GM19099 (cell line): ENCODE measurements around the gene FGD3.

ENCODE experiments used
- POLR2A ChIP-seq: IDR thresholded peaks from 3 replicates; pipeline ENCODE4 v1.6.1; 2011; ENCODE audit warnings: low read depth; ENCODE audit not compliant: insufficient read length; ENCODE audit errors: extremely low read depth

The FGD3 gene

DNA sequence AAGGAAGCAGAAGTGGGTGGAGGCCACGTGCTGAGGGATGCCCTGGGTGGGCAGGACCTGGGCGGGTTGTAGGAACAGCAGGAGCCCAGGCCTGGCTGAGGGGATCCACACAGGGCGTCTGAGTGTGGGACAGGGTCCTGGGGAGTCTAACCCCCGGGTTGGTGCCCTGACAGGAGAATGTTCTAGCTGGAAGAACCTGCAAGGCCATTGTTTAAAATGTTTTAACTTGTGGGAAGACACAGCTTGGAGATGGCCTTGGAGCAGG lies 77.3 kb downstream of the FGD3 start:
- TF ChIP-seq POLR2A, result no peak

DNA sequence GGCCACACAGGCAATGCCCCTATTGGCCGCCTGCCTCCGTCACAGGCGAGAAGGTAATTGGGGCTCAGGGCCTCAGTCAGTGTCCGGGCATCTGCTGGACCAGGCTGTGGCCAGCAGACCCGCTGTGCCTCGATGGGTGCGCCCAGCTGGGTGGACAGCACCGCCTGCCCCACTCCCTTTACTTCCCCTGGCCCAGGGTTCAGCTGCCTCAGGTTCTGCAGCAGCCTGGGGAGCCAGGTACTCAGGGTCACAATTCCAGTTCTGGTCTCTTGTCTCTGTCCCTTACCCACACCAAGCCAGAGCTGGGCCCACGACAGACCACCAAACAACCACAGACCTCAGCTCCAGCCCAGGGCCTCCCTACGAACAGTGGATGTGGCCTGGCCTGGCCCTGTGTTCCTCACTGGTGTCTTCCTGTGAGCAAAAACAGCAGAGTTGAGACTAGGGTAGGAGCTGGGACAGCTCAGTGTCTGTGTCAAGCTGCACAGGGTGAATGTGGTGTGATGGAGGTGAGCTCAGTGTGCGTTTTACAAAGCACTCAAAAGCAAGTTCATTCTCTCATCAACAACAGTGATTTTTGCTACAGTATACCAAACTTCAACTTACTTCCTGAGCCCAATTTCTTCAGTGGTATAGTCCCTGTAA lies 77.8 kb downstream of the FGD3 start:
- no peak for TF ChIP-seq POLR2A

DNA sequence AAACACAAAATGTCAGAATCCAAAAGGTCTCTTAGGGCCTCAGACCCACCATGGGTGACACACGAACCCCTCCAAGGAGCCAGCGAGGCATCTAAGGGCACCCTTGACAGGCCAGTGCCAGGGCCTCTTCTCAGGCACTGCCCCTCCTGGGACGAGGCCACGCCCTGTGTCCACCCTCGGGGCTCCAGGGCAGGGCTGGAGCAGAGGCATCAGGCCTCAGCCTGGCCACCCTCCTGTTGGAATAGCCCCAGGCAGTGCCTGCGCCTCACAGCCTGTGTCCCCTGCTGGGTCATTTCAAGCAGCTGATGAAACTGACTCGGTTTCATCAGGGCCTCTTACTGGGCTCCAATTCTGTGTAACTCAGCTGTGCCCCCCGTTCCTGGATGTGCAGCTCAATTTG lies 78.4 kb downstream of the FGD3 start:
- no peak for TF ChIP-seq POLR2A

DNA sequence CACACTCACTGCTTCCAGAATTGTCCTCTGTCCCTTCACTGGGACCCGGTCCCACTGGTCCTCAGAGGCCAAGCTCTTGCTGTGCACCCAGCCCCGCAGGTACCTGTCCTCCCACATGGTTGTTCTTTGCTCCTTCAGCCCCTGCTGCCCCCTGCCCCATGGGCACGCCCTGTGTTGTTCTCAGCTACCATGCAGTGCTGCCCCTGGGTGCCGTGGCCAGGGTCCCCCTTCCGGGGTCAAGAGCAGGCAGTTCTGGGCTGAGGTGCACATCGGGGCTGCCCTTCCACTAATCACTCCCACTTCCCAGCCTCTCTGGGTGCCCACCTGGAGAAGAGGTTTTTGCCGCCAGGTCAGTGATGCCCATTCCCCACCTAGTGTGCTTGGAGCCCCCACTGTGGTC lies 79.3 kb downstream of the FGD3 start:
- no peak for TF ChIP-seq POLR2A

DNA sequence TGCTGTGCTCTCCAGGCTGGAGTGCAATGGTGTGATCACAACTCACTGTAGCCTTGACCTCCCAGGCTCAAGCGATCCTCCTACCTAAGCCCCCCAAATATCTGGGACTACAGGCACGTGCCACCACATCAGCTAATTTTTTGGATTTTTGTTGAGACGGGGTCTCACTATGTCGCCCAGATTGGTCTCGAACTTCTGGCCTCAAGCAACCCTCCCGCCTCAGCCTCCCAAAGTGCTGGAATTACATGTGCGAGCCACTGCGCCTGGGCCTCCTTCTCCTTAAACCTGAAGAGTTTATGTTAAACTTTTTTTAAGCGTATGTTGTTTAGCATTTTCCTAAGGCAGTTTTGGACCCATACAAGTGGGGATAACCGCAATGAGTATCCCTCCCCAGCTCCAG lies 80.4 kb downstream of the FGD3 start:
- no peak for TF ChIP-seq POLR2A

DNA sequence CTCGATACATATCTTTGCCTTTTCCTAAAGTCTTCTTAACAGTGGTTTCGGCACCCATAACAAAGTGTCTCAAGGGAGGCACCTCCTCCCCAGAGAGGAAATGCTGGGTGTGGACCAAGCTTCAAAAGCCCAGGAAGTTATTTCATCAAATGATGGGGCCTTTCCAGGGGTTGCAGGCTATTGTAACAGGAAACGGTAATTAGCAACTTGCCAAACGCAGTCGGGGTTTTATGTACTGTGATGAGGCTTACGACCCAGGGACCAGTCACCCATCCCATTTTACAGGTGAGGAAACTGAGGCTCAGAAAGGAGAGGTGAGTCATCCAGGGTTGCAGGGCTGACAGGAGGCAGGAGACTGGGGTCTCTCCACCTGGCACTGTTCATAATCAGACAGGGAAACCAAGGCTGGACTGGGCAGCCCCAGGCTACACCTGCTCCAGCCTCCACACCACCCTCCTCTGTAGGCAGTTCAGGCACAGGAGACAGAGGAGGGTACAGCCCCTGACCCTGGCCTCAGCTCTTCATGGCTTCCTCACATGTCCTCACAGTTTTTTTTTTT lies 81.2 kb downstream of the FGD3 start:
- TF ChIP-seq POLR2A, result no peak

DNA sequence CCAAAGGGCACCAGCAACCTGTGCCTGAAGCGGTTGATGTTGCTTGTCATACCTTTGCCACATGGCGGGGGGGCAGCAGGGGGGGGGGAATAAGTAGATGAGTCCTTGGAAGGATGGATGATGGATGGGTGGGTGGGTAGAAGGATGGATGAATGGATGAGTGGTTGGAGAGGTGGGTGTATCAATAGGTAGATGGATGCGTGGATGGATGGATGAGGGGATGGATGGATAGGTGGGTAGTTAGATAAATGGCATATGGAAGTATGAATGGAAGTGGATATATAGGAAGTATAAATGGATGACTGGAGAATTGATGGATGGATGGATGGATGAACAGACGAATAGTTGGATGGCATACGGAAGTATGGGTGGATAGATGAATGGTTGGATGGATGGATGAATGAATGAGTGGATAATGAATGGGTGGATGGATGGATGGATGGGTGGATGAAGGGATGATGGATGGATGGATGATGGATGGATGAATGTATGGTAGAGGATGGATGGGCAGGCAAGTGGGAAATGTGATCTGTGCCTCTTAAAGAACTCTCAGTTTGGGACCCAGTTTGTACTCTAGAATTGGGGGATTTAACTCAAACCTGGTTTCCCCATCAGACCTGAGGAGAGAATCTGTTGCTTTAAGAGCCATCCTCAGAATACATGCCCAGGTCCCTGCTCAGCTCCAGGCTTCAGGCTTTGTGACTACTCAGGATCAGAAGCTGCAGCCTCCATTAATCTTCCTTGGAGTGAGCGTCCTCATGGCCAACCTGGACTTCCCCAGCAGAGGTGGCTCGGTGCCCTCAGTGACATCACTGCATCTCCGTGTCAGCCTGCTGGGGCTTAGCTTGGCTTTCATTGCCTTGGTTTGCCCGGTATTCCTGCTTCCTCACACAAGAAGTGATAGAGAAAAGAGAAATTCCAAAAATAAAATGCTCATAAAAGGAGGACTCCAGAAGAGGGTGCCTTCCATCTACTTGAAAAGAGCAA lies 83.6 kb downstream of the FGD3 start:
- TF ChIP-seq POLR2A, result no peak

DNA sequence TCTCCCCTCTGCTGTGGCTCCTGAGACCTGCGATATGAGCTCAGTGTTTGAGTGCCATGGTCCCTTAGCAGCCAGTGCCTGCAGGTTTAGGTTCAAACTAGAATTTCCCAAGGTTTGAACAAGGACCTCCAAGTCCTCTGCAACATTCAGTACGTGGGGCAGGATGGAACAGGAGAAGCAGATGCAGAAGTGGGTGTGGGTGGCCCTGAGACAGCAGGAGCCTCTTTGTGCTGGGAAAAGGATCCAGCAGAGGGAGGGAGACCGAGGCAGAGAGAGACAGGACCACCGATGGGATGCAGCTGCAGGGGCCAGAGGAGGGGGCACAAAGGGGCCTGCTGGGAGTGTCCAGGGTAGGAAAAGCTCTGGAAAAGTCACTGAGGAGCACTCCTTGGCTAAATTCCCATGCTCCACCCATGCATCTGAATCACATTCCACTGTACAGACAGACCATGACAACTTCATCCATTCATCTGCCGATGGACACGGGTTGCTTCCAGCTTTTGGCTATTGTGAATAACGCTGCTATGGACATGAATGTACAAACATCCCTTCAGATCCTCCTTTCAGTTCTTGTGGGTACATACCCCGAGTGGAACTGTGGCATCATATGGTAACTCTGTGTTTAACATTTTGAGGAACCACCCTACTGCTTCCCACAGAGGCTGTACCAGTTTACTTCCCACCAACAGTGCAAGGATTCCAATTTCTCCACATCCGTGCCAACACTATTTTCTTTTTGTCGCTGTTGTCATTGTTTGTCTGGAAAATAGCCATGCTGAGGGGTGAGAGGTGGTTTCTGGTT lies 84.5 kb downstream of the FGD3 start:
- no peak for TF ChIP-seq POLR2A

DNA sequence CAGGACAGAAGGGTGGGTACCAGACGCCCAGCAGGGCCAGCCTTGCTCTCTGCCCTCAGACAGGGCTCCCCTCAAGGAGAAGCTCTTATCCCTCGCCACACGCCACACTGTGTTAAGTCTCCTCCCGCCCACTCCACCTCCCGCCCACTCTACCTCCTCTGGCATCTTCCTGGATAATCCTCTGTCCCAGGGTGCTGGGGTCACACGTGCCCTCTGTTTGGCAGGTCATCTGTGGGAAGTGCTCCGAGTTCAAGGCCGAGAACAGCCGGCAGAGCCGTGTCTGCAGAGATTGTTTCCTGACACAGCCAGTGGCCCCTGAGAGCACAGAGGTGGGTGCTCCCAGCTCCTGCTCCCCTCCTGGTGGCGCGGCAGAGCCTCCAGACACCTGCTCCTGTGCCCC lies 85.2 kb downstream of the FGD3 start:
- TF ChIP-seq POLR2A, result no peak

DNA sequence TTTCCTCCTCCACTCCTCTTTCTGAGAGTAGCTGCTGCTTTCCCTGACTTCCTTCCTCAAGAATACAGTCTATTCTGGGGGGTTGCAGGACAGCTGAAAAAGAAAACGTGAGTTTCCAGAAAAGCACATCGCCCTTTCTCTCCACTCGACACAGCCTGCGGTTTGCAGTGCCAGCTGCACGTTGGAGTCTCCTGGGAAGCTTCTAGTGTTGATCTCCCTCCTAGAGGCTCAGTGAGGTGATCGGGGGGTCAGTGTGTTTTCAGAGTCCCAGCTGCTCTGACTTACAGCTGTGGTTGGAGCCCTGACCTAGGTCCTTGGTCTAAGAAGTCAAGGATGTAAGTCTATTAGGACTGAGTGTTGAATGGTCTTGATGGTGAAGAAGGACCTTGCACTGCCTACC lies 86.2 kb downstream of the FGD3 start:
- no peak for TF ChIP-seq POLR2A

DNA sequence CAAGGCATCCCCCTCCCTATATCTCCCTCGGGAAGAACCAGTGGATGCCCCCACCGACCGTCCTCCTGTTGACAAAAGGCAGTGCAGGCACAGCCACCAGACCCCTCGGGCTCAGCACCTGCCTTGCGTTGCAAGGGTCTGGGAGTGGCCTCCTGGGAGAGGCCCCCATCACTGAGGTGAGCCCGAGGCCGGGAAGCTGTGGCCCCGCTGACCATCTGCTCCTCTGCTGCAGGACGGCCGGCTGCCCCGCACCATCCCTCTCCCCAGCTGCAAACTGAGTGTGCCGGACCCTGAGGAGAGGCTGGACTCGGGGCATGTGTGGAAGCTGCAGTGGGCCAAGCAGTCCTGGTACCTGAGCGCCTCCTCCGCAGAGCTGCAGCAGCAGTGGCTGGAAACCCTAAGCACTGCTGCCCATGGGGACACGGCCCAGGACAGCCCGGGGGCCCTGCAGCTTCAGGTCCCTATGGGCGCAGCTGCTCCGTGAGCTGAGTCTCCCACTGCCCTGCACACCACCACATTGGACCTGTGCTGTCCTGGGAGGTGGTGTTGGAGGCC lies 87.9 kb downstream of the FGD3 start:
- no peak for TF ChIP-seq POLR2A

DNA sequence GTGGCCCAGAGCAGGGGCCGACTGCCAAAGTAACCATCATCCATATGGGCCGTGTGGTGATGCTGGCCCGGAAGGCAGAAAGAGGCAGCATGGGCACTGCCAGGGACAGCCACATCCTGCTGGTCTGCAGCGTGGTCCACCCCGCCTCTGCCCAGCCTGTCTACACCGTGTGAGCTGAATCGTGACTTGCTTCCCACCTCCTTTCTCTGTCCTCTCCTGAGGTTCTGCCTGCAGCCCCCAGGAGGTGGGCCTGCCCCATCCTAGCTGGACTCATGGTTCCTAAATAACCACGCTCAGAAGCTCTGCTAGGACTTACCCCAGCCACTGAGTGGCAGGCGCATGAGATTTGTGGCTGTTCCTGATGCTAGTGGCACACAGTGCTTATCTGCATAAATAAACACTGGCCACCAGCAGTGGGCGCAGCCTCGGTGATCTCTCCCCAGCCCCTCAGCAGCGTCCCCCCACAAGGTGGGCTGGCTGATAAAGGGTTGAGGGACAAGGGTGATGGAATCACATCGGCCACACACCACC lies 88.6 kb downstream of the FGD3 start:
- no peak for TF ChIP-seq POLR2A

DNA sequence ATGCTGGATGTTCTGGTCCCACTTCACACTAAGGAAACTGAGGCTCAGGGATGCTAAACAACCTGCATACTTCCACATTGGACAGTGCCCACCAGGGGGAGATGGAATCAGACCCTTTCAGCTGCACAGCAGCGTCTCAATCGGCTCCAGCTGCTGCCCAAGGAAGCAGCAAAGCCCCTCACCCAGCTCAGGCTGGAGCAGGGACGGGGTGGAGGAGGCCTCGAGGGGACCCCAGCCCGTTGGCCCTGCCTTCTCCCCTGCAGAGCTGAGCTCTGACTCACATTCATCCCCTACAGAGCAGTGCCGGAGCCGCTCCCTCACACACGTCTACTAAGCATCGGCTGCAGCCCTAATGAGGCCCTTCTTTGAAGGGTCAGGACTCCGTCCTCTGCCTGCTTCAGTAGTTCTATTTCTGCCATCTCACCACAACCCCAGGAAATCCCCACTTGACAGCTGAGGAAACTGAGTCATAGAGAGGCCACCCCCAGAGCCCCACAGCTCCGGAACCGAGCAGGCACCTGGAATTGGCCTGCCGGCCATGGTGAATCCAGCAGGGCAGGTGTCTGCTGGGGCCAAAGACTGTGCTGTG lies 89.7 kb downstream of the FGD3 start:
- no peak for TF ChIP-seq POLR2A

DNA sequence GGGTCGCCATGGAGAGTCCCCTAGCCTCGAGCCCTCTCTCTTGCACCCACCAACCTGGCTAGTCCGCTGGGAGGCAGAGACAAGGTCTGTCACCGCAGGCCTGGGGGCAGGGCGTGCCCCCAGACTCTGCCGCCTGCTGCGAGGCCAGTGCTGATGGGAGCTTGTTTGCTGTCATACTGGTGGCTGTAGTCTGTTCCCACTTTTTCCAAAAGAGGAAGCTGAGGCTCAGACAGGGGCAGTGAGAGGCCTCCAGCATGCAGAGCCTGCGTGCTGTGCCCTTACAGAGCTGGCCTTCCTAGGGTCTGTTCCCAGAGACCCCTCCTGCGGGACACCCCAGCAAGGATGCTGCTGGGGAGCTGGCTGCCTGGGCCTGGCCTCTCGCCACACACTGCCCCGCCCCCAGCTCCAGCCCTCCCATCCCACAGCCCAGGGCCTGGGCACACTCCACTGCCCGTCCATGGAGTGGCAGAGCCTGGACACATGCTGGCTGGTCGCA lies 90.2 kb downstream of the FGD3 start:
- no peak for TF ChIP-seq POLR2A
